Tibial nerve (tissue), 4 donors: ENCODE data around the gene PNMT. TPM values are rescaled to one million over a fixed set of nuclear protein-coding genes. Genes with fewer than 3 reads are reported as not detected.
A peak's percentile ranks its signal among the peaks of the same experiment; 100 is the strongest.

Experiments
- DNase-seq, 2 donors: peaks; one replicate each; pipeline ENCODE4 v3.0.0-alpha.2; 2019; ENCODE audit warnings: low spot score in 2 of 2
- H3K27ac ChIP-seq, 4 donors: fragments of 200-600 bp; sonication (generic) in 3 of 4; one replicate each; pipeline ENCODE4 v1.5.1; 2017 to 2019; ENCODE audit warnings: mild to moderate bottlenecking in 1 of 4
- H3K27me3 ChIP-seq, 2 donors: fragments of 200-600 bp; sonication (generic) in 1 of 2; one replicate each; pipeline versions ENCODE4 v1.5.1 to v1.6.0; 2017 to 2019
- H3K36me3 ChIP-seq, 3 donors: fragments of 200-600 bp; sonication (generic); one replicate each; pipeline ENCODE4 v1.5.1; 2018 to 2019
- H3K4me1 ChIP-seq, 4 donors: fragments of 200-600 bp; sonication (generic) in 3 of 4; one replicate each; pipeline ENCODE4 v1.5.1; 2017 to 2019
- H3K4me3 ChIP-seq, 4 donors: fragments of 200-600 bp; sonication (generic) in 3 of 4; one replicate each; pipeline ENCODE4 v1.5.1; 2017 to 2019; ENCODE audit warnings: mild to moderate bottlenecking in 1 of 4, moderate library complexity in 1 of 4
- H3K9me3 ChIP-seq, 4 donors: fragments of 200-600 bp; sonication (generic) in 3 of 4; one replicate each; pipeline ENCODE4 v1.5.1; 2017 to 2019
- CTCF ChIP-seq, 5 experiments: fragments of 200-600 bp in 3 of 5; fragments of 450-650 bp in 2 of 5; sonication (generic) in 3 of 5; IDR thresholded peaks; one replicate each; pipeline ENCODE4 v1.5.1; 2016 to 2019; ENCODE audit warnings: antibody characterized with exemption in 5 of 5, mild to moderate bottlenecking in 3 of 5, moderate library complexity in 2 of 5
- EP300 ChIP-seq, 2 donors: sonication (generic); formaldehyde crosslinking; IDR thresholded peaks; one replicate each; pipeline ENCODE4 v1.6.1; 2017; ENCODE audit warnings: antibody characterized with exemption in 2 of 2, mild to moderate bottlenecking in 1 of 2
- POLR2A ChIP-seq, 2 donors: fragments of 450-650 bp; IDR thresholded peaks; one replicate each; pipeline ENCODE4 v1.6.1; 2017; ENCODE audit warnings: antibody characterized with exemption in 2 of 2, mild to moderate bottlenecking in 2 of 2, moderate library complexity in 2 of 2
- WGBS, 2 donors: methylation state at CpG; one replicate each; pipeline ENCODE4 v1.1.5; 2018; 5-methylcytosine and 5-hydroxymethylcytosine counted together
- total RNA-seq, 4 donors: library from RNA; depleted of rRNA; stranded (reverse); fragments of >200 nt; gene quantifications; one replicate each; pipeline ENCODE4 v1.1.0, GENCODE V29; 2016

Gene PNMT
- total RNA-seq, 4 donors from 2014 or later = 2.4 to 19.6 (median 12.4) TPM

DNA sequence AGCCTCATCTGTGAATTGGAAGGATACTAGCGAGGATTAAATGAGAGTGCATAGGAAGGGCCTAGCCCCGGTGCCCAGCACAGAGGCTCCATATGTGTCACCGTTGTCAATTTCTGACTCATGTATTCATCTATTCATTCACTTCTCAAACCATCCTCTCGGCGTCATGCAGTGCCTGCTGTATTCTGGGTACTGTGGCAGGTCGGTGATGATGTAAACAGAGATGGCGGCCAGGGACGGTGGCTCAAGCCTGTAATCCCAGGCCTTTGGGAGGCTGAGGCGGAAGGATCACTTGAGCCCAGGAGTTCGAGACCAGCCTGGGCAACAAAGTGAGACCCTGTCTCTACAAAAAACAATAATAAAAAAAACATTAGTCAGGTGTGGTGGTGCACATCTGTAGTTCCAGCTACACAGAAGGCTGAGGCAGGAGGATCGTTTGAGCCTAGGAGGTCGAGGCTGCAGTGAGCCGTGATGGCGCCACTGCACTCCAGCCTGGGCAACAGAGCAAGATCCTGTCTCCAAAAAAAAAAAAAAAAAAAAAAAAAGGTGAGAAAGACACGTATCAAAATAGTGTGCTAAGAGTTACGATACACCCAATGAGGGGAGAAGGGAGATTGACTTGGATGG is 45.8 kb upstream of the PNMT start:
- no peak overlapping the region for H3K4me3 ChIP-seq
- no peak overlapping the region for H3K27ac ChIP-seq
- no peaks in the 10 kb centered on the region for H3K36me3 ChIP-seq
- peaks cover 7 to 30% of the 10 kb centered on the region in 2 donors for H3K27me3 ChIP-seq
- DNase-seq = no peak
- H3K9me3 ChIP-seq = no peaks in the 10 kb centered on the region
- no peak for TF ChIP-seq CTCF (IDR thresholded peaks at IDR 0.05)
- no peak for TF ChIP-seq POLR2A (IDR thresholded peaks at IDR 0.05)
- TF ChIP-seq EP300 (IDR thresholded peaks at IDR 0.05) = no peak
- WGBS, 2 donors = 58 to 66% methylated on average over 16 of the region's 16 CpGs
- H3K4me1 ChIP-seq = peaks cover 0 to 62% (median 28%) of the 10 kb centered on the region in 4 donors

- peaks cover 7 to 39% of the 10 kb centered on the region in 2 donors for H3K27me3 ChIP-seq
- H3K27ac ChIP-seq = peak overlapping the region in 1 of 4 donors; percentile 15
- H3K4me3 ChIP-seq = no peak overlapping the region
- WGBS, 2 donors = 6 to 7% methylated on average over 11 to 12 of the region's 16 CpGs
- no peaks in the 10 kb centered on the region for H3K9me3 ChIP-seq
- peak; percentile 71 to 89 for DNase-seq
- H3K4me1 ChIP-seq = peaks cover 0 to 59% (median 26%) of the 10 kb centered on the region in 4 donors
- TF ChIP-seq EP300 (IDR thresholded peaks at IDR 0.05) = no peak
- no peak for TF ChIP-seq POLR2A (IDR thresholded peaks at IDR 0.05)
- peak; percentile 92 to 96 (median 93) for TF ChIP-seq CTCF (IDR thresholded peaks at IDR 0.05)
- H3K36me3 ChIP-seq = no peaks in the 10 kb centered on the region
Observed at GRCh38 chr17:39623356-39623950, 44.8 kb upstream of the PNMT start.

- 65 to 70% methylated on average over 8 of the region's 8 CpGs for WGBS, 2 donors
- no peak for TF ChIP-seq EP300 (IDR thresholded peaks at IDR 0.05)
- TF ChIP-seq POLR2A (IDR thresholded peaks at IDR 0.05) = no peak
- no peak for TF ChIP-seq CTCF (IDR thresholded peaks at IDR 0.05)
Observed at GRCh38 chr17:39624313-39624712, 43.9 kb upstream of the PNMT start.

DNA sequence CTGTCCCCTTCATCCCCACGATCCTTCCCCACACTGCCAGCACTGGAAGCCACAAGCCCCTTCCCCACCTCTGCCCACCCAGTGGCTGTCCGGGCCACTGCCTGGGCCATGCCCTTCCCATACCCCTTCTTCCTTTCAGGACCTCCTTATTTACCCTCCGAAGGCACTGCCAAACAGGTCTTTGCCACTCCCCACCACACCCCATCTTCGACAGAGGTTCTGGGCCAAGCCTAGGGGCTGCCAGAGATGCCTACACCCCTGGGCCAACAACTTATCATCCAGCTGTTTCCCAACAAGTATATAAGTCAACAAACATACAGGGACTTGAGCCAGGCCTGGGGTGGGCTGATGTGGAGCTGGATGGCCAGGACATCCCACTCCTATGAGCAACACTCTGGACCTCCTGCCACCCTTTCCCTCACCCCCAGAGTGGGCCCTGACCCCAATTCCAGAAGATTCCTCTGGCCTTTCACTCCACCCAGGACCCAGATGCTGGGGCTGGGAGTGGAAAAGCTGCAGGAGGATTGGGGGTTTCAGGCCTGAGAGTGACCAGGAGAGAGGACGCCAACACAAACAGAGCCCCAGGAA is 43.0 kb upstream of the PNMT start:
- Histone ChIP-seq H3K4me1 (peaks cover 0 to 52% (median 23%) of the 10 kb centered on the region in 4 donors), H3K9me3 (no peaks in the 10 kb centered on the region), H3K4me3 (no peak overlapping the region), H3K36me3 (no peaks in the 10 kb centered on the region), H3K27ac (peak overlapping the region in 1 of 4 donors; percentile 62), H3K27me3 (peaks cover 7 to 52% of the 10 kb centered on the region in 2 donors)
- WGBS, 2 donors = 45 to 47% methylated on average over 4 to 5 of the region's 5 CpGs
- TF ChIP-seq POLR2A (IDR thresholded peaks at IDR 0.05) (no peak), CTCF (IDR thresholded peaks at IDR 0.05) (no peak), EP300 (IDR thresholded peaks at IDR 0.05) (no peak)
- no peak for DNase-seq

More at GRCh38 chr17:39624313-39624712, 43.9 kb upstream of the PNMT start:
- Histone ChIP-seq H3K4me3 (no peak overlapping the region), H3K27ac (no peak overlapping the region), H3K9me3 (no peaks in the 10 kb centered on the region), H3K36me3 (no peaks in the 10 kb centered on the region), H3K27me3 (peaks cover 7 to 48% of the 10 kb centered on the region in 2 donors), H3K4me1 (peaks cover 0 to 52% (median 23%) of the 10 kb centered on the region in 4 donors)
- DNase-seq = no peak
